ENCODE results near the gene NSMCE1.
"Not testable (repeated sequence)": the region's sequence is repeated elsewhere in the genome, so short reads cannot be mapped to it uniquely, and the experiment has no call there.

The NSMCE1 gene

GRCh38 chr16:27216297-27216885 lies 52.2 kb downstream of the NSMCE1 start:
- no peak for DNase-seq (ENCODE audit: low spot score)

DNA sequence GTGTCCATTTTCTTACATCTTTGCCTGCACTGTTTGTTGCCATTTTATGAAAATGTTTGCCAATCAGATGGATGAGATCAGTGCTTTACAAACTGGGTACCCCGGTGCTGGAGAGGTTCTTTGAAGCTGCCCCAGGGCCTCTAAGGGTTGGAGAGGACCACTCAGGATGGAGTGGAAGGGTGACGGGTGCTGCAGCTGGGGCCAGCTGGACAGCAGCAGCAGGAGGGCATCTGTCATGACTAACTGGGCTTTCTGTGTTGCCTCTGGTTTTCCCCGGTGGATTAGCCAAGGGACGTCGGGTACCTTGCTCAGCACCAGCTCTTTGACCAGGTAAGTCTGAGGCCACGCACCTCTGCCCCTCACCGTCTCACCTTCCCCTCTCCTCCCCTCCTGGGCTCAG lies 52.9 kb downstream of the NSMCE1 start:
- DNase-seq (ENCODE audit: low spot score): no peak

DNA sequence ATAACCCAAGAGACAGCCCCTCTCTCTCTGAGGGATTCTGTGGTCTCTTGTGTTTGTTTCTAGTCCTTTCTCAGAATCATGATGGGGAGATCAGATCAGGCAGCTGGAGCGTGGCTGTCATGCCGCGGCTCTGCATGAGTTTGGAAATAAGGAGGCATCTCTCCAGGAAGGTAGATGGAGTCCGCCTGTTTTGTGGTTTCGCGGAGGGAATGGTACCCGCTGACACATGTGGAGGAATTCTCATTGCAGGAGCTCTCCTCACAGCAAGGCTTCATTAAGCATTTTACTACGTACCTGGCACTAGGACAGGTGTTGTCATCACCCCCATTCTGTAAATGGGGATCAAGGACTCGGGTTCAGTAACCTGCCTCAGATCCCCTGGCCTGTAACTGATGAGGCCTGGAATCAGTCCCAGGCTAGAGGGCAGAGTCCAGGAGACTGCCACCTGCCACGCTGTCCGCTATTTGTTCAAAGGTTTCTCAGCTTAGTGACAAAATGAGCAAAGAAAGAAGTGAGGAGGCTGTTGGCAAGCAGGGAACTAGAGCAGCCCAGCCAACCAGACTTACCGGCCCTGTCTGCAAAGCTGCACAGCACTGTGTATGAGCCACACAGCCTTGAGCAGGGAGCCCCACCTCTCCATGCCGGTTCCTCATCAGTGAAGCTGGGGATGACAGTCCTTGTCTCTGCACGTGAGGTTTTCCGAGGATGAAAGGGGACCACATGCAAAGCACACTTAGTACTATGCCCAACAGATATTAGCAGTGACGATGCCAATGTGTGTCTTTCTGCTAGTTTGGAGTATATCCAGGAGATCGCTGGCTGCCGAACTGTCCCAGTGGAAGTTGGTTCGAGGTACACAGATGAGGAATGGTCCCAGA lies 54.2 kb downstream of the NSMCE1 start:
- DNase-seq (ENCODE audit: low spot score): no peak

DNA sequence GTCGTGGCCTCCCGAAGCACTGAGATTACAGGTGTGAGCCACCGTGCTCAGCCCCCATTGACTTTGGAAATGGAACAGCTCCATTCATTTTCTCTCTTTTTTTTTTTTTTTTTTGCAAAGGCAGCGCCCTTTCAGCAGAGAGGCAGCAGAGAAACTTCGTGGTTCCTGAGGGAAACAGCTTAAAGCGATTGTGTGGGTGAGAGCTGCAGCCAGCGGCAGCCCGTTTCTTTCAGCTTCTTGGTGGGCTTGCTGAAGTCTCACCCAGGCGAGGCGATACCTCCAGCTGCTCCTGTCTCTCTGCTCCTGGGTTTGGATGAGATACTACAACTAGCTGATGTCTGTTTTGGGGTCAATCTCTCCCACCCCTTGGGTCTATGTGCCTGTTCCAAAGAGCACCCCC lies 57.5 kb downstream of the NSMCE1 start:
- no peak for DNase-seq (ENCODE audit: low spot score)

DNA sequence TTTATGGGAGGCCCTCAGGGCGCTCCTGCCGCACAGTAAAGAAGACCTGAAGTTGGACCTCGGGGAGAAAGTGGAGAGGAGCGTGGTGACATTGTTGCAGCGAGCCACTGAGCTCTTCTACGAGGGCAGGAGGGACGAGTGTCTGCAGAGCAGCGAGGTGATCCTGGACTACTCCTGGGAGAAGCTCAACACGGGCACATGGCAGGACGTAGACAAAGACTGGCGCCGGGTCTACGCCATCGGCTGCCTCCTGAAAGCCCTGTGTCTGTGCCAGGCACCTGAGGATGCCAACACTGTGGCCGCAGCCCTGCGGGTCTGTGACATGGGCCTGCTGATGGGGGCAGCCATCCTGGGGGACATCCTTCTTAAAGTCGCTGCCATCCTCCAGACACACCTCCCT lies 58.4 kb downstream of the NSMCE1 start:
- DNase-seq (ENCODE audit: low spot score): no peak

DNA sequence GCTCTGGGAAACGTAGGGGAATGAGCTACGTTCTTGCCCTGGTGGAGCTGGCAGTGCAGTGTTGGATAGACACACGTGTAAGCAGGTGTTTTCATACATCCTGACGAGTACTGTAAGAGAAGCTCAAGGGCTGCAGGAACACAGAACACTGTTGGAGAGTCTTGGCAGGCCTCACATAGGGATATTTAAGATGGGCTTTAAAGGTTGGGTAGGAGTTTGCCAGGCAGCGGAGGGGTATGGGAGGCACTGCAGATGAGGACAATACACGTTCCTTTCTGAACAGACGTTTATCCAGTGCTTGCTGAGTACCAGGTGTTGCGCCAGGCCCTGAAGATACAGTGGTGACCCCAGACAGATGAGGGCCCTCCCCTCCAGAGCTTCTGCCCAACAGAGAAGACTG lies 59.0 kb downstream of the NSMCE1 start:
- DNase-seq (ENCODE audit: low spot score): no peak

DNA sequence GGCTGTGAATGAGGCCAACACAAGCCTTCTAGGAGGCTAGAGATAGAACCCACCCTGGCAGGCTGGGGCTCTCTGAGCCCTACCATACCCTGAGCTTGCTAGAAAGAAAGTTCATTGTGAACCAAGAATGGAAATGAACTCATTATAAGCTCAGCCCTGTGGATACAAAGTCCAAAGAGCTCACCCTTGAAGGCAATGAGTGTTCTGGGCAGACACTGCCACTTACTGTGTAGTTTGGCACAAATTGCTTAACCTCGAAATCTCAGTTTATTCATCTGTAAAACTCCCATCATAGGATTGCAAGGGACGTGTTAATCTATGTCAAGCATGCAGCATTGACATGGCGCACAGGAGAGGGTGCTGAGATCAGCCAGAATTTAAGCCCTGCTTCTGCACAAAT lies 59.8 kb downstream of the NSMCE1 start:
- DNase-seq (ENCODE audit: low spot score): peak; percentile 33

DNA sequence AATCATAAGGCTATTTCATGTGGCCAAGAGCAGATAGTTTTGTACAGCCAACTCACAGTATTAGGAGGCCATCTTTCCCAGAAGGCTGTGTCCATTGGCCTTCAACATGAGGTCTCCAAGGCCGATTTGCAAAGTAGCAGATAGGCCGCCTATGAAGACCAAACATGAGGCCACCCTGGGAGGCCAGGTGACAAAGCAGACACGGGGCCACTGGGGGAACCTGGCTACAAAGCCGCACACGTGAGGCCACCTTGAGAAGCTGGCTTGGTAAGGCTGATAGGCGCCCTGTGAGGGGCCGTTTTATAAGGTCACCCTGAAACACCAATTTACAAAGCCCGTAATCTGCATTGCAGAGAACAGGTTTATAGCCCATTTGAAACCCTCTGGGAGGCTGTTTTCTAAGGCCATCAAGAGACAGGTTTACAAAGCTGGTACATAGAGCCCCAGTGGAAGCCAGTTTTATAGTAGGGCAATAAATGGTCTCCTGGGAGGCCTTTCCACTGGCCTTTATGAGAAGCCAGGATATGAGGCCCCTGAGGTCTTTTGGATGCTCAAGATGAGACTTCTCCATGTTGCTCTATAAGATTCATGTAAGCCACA lies 60.4 kb downstream of the NSMCE1 start:
- DNase-seq (ENCODE audit: low spot score): no peak

DNA sequence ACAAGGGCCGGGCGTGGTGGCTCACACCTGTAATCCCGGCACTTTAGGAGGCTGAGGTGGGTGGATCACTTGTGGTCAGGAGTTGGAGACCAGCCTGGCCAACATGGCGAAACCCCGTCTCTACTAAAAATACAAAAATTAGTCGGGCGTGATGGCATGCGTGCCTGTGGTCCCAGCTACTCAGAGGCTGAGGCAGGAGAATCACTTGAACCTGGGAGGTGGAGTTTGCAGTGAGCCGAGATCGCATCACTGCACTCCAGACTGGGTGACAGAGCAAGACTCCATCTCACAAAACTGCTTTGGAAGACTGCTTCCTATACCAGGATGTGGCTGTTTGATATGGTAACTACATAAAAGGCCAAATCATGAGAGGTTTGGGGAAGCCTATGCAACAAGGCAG lies 61.5 kb downstream of the NSMCE1 start:
- DNase-seq (ENCODE audit: low spot score): peak; percentile 39

GRCh38 chr16:27205423-27206065 lies 63.0 kb downstream of the NSMCE1 start:
- DNase-seq (ENCODE audit: low spot score): no peak

DNA sequence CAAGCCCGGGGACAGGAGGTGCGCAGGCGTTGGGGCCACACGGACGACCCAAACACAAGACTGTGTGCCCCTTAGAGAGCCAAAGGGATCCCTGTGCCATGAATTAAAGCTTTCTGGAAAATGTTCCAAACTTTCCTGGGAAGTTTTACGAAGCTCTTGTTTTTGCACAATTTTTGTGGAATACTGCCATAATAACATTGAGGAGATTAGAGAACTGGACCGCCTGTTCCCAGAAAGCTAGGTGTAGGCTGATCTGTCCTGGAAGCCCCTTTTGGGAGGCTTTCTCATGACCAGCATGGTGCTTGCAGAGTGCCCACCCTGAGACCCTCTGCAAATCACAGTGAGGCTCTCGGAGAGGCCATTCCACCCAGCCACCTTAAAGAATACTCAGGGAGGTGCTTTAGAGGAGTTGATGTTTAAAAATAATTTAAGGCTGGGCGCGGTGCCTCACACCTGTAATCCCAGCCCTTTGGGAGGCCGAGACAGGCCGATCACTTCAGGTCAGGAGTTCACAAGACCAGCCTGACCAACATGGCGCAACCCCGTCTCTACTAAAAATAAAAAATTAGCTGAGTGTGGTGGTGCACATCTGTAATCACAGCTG lies 64.2 kb downstream of the NSMCE1 start:
- DNase-seq (ENCODE audit: low spot score): no peak

DNA sequence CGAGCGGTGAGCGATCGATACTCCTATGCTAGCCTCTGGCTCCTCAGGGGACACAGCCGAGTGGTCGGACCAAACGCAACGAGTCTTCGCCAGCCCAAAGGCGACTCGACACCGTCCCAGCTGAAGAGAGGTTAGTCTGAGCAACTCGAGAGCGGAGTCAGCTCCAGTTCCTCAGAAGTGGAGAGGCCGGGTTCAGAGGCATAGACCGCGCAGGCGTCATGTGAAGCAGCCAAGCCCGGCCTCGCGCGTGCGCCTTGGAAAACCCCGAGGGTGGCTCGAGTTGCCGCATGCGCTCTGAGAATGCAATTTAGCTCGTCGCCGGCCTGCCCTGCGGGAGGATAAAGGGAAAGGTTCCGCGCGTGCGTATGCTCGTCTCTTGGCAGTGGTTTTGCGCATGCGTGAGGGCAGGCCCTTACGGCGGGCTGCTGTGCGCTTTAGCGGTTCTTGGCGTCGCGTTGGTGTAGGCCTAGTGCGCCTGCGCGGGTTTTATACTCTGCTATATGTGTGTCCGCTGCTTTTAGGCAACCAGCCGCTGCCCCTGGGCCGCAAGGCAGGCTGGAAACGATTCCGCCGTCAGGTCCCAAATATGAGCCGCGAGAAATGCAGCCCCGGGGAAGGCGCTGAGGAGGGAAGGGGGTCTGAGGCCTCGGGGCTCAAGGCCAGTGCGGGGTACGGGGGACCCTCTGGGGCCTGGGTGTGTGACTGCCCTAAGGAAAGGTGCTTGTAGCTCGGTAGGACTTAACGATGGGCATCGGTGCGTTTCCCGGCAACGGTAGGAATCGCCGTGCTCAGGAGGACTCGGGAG lies 64.9 kb downstream of the NSMCE1 start, which contains the start of gene KDM8:
Gene KDM8, plus strand, starts transcription at position 20 of the 805 bp plus-strand sequence. CDS start 6,598 bp downstream, outside the sequence.
- DNase-seq (ENCODE audit: low spot score): peak; percentile 100

DNA sequence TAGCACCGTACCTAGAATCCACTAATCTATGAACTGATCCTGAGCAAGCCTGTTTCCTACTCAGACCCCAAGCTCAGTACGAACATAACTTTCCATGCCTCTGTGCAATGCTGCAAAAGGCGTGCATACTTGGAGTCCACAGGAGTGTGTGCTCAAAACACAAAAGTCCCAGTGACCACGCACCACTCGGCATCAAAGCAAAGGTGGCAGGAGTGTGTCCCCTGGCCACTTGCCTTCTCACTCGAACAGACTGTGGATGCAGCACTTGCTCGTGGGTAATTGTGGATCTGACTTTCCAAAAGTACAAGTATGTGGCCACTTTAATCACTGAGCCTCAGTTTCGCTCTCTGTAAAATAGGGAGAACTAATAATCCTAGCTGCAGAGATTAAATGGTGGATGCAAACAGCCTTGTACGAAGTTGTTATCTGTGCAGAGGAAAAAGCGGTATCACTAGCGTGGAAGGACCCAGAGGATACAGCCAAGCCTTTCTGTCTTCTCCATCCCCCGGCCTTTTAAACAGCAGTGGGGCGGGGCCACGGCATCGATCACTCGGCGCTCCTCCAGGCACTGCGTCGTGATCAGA lies 65.6 kb downstream of the NSMCE1 start:
- DNase-seq (ENCODE audit: low spot score): no peak

DNA sequence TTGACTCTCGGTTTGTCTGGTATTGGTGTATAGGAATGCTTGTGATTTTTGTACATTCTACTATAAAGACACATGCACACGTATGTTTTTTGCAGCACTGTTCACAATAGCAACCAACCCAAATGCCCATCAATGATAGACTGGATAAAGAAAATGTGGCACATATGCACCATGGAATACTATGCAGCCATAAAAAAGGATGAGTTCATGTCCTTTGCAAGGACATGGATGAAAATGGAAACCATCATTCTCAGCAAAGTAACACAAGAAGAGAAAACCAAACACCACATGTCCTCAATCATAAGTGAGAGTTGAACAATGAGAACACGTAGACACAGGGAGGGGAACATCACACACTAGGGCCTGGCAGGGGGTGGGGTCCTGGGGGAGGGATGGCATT lies 67.7 kb downstream of the NSMCE1 start:
- not testable (repeated sequence) for DNase-seq (ENCODE audit: low spot score)

DNA sequence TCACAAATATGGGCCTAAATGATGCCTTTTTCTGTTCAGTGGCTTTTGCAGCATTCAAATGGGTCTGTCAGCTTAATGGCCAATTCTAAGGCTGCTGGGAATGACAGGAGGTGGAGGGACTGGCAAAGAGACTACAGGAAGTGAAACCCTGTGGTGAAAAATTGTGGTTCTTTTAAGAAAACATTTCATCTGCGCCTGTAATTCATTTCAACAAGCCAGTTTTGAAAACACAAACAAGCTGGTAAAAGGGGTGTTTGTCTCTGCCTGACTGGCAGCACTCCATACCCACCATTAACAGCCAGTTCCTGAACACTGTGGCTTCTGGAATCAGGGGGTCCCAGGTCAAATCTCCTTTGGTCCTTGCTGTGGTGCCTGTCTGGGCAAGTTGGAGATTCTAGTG lies 68.8 kb downstream of the NSMCE1 start:
- DNase-seq (ENCODE audit: low spot score): no peak

- no peak for DNase-seq (ENCODE audit: low spot score)
Observed at GRCh38 chr16:27199235-27199586, 69.4 kb downstream of the NSMCE1 start.

GRCh38 chr16:27198451-27199234 lies 69.9 kb downstream of the NSMCE1 start:
- DNase-seq (ENCODE audit: low spot score): no peak

DNA sequence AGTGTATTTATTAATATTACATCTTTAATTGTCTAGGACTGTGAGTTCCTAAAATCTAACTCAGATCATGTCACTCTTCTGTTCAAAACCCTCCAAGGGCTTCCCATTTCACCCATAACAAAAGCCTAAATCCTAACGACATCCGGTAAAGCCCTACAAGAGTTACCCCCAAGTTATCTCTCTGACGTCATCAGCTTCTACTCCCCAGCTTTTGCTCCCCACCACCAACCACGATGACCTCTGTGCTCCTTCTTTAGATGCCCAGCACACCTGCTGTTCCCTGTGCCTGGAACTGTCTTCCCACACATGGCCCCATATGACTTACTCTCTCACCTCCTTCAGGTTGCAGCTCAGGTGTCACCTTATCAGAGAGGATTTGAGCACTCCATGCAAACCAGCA lies 71.6 kb downstream of the NSMCE1 start:
- no peak for DNase-seq (ENCODE audit: low spot score)

GRCh38 chr16:27195941-27196595 lies 72.5 kb downstream of the NSMCE1 start:
- no peak for DNase-seq (ENCODE audit: low spot score)

Data from kidney tubule cell (primary cell).